DOHH2 (cell line): ENCODE data around the gene HIVEP2.

Experiments
- CTCF ChIP-seq: fragments of 200-600 bp; sonication (generic); IDR thresholded peaks from one replicate; pipeline ENCODE4 v1.5.1; 2014; ENCODE audit warnings: antibody characterized with exemption, mild to moderate bottlenecking, low read depth, low read length; ENCODE audit not compliant: poor library complexity, severe bottlenecking
- EZH2phosphoT487 ChIP-seq: fragments of 200-600 bp; sonication (generic); IDR thresholded peaks from 2 replicates; pipeline ENCODE4 v1.6.1; 2017; ENCODE audit warnings: borderline replicate concordance, mild to moderate bottlenecking, antibody characterized with exemption, low read length, moderate library complexity, mixed read lengths

GRCh38 chr6:142926177-142926493, 18.8 kb downstream of the HIVEP2 start:
- TF ChIP-seq CTCF (no peak), EZH2phosphoT487 (no peak)
